Measurements from ENCODE around the gene ZDHHC18.

Gene ZDHHC18

DNA sequence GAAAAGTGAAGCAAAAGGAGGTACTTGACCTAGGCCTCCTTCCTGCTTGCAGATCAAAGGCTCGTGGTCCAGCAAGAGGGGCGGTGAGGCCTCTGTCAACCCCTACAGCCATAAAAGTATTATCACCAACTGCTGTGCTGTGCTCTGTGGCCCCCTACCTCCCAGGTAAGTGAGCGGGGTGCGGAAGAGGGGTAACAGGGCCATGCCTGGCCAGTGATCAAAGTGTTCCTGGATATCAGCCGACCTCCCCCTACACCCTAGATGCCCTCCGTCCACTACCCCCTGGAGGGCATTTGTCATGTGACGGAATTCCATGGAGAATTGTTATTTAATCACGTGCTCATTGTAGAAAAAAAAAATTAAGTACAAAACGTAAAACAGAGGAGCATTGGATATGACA, 26.2 kb downstream of the ZDHHC18 start:
- CTCF ChIA-PET = interaction anchor here (1.0 to 5.0 kb wide), 10 partner anchors 7 to 56 kb away, joined by 3 to 52 read pairs (median 4); partner anchors contain the start of gene SFN

DNA sequence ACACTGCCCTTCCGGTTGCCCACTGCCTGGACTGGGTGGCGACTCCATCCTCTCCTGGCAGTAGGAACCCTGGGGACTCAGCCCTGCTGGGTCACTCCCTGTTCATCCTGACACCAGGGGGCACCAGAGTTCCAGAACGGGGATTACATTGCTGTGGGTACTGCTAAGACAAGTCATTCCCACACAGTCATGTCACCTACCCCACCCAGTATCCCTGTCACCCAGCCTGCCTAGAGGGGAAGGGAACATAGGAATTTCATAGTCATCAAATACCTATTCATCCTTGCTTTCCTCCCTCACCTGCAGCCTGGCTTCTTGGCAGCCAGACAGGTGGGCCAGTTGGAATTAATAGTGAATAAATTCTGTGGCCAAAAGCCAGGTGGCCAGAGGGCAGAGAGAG, 26.7 kb downstream of the ZDHHC18 start:
- no peak overlapping the region for H3K4me3 ChIP-seq (ENCODE audit: low read depth, low read length)
- DNase-seq (ENCODE audit: low read depth, low spot score) = peak; percentile 26
- TF ChIP-seq CTCF (IDR thresholded peaks at IDR 0.05; ENCODE audit: insufficient read depth, low read length, missing control alignments) = peak; percentile 88
- ChIA-PET CTCF (interaction anchor here (0.9 to 4.1 kb wide), 6 partner anchors 9 to 34 kb away, joined by 3 to 27 read pairs (median 4); no protein-coding TSS in a partner anchor), POLR2A (no interaction called here)

More for the DNA sequence above, 26.2 kb downstream of the ZDHHC18 start:
- POLR2A ChIA-PET = no interaction called here
- TF ChIP-seq CTCF (IDR thresholded peaks at IDR 0.05; ENCODE audit: insufficient read depth, low read length, missing control alignments) = no peak
- no peak overlapping the region for H3K4me3 ChIP-seq (ENCODE audit: low read depth, low read length)
- DNase-seq (ENCODE audit: low read depth, low spot score) = no peak

GRCh38 chr1:26853600-26853999, 27.1 kb downstream of the ZDHHC18 start:
- ChIA-PET CTCF (interaction anchor here (0.8 to 4.1 kb wide), 7 partner anchors 8 to 33 kb away, joined by 3 to 27 read pairs (median 3); no protein-coding TSS in a partner anchor), POLR2A (no interaction called here)
- H3K4me3 ChIP-seq (ENCODE audit: low read depth, low read length) = no peak overlapping the region
- TF ChIP-seq CTCF (IDR thresholded peaks at IDR 0.05; ENCODE audit: insufficient read depth, low read length, missing control alignments) = no peak
- no peak for DNase-seq (ENCODE audit: low read depth, low spot score)

DNA sequence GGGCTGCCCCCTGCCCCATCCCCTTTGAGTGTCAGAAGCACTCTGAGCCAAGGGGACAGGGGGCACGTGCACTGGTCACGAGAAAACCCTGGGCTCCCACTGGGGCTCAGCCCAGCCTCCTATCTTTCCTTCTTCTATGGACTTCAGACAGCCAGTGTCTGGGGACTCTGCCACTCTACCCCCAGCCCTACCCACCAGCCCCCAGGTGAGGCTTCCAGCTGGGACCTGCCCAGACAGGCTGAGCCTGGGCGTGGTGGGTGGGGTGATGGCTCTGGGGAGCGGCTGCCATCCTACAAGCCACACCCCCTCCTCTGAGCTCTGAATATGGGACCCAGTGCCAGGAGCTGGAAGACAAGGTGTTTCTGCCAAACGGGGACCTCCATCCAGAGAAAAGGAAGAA, 28.4 kb downstream of the ZDHHC18 start:
- no peak for TF ChIP-seq CTCF (IDR thresholded peaks at IDR 0.05; ENCODE audit: insufficient read depth, low read length, missing control alignments)
- POLR2A ChIA-PET = interaction anchor here (1.6 kb wide), 1 partner anchor 27 kb away, joined by 3 read pairs; no protein-coding TSS in a partner anchor
- CTCF ChIA-PET = interaction anchor here (0.8 to 4.1 kb wide), 9 partner anchors 10 to 252 kb away, joined by 3 to 27 read pairs (median 4); no protein-coding TSS in a partner anchor
- H3K4me3 ChIP-seq (ENCODE audit: low read depth, low read length) = no peak overlapping the region
- no peak for DNase-seq (ENCODE audit: low read depth, low spot score)

- H3K4me3 ChIP-seq (ENCODE audit: low read depth, low read length) = no peak overlapping the region
- TF ChIP-seq CTCF (IDR thresholded peaks at IDR 0.05; ENCODE audit: insufficient read depth, low read length, missing control alignments) = no peak
- no peak for DNase-seq (ENCODE audit: low read depth, low spot score)
- CTCF ChIA-PET = interaction anchor here (0.8 to 4.1 kb wide), 10 partner anchors 9 to 253 kb away, joined by 3 to 27 read pairs (median 4); no protein-coding TSS in a partner anchor
- POLR2A ChIA-PET = interaction anchor here (1.0 to 1.6 kb wide), 2 partner anchors 9 to 26 kb away, joined by 3 read pairs; no protein-coding TSS in a partner anchor
These were observed 29.1 kb downstream of the ZDHHC18 start for GRCh38 chr1:26855636-26856035.

DNA sequence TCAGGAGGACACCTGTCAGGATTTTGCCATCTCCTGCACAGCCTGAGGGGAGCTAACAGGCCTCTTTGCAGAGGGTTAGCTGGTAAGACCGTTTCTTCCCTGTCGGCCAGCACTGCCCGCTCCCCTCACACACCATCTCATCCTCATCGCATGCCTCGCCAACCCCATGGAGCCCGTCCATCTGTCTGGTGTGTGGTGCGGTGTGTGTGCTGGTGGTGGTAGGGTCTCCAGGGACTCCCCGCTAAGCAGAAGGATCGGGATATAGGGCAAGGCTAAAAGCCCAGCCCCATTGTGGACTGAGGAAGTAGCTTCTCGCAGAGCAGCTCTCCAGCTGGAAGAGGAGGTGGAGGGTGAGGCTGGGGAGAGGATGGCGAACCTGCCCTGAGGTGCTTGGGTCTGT, 29.7 kb downstream of the ZDHHC18 start:
- no peak for TF ChIP-seq CTCF (IDR thresholded peaks at IDR 0.05; ENCODE audit: insufficient read depth, low read length, missing control alignments)
- DNase-seq (ENCODE audit: low read depth, low spot score) = no peak
- ChIA-PET POLR2A (interaction anchor here (1.0 to 1.6 kb wide), 2 partner anchors 9 to 26 kb away, joined by 3 read pairs; no protein-coding TSS in a partner anchor), CTCF (interaction anchor here (1.4 to 4.1 kb wide), 5 partner anchors 8 to 253 kb away, joined by 4 to 27 read pairs (median 4); no protein-coding TSS in a partner anchor)
- no peak overlapping the region for H3K4me3 ChIP-seq (ENCODE audit: low read depth, low read length)

Measured in AG04449 (cell line).